CD4-positive, alpha-beta T cell treated with Interleukin-21 for 1 hour (primary cell): ENCODE data around the gene C1orf232.
A peak's percentile ranks its signal among the peaks of the same experiment; 100 is the strongest.

Experiments used
- DNase-seq: peaks from one replicate; pipeline ENCODE4 v3.0.0-alpha.2; 2020

C1orf232 gene

GRCh38 chr1:26175346-26175745 lies 6.6 kb upstream of the C1orf232 start:
- no peak for DNase-seq

- no peak for DNase-seq
Measured at GRCh38 chr1:26171084-26172072, 2.6 kb upstream of the C1orf232 start, which contains the start of gene ZNF593OS. Gene ZNF593OS, minus strand, starts transcription at chr1:26171832. Its CDS starts 171 bp downstream, at chr1:26171661.

- no peak for DNase-seq
Measured at GRCh38 chr1:26170472-26170821, 1.7 kb upstream of the C1orf232 start.

- peak; percentile 91 for DNase-seq
Measured at GRCh38 chr1:26169669-26170471, 1.1 kb upstream of the C1orf232 start, which contains the start of gene ZNF593. Gene ZNF593, plus strand, starts transcription at chr1:26169908. Its CDS starts 76 bp downstream, at chr1:26169984.

GRCh38 chr1:26169198-26169554 lies 413 bp upstream of the C1orf232 start:
- no peak for DNase-seq

- peak; percentile 11 for DNase-seq
Measured at GRCh38 chr1:26166719-26167281, 2.0 kb downstream of the C1orf232 start.

GRCh38 chr1:26164861-26165842 lies 3.6 kb downstream of the C1orf232 start:
- no peak for DNase-seq

GRCh38 chr1:26164036-26164860 lies 4.5 kb downstream of the C1orf232 start:
- peak; percentile 54 for DNase-seq

- DNase-seq, result no peak
Measured at GRCh38 chr1:26163684-26164035, 5.1 kb downstream of the C1orf232 start.

GRCh38 chr1:26162220-26162709 lies 6.5 kb downstream of the C1orf232 start:
- no peak for DNase-seq

- peak; percentile 29 for DNase-seq
Measured at GRCh38 chr1:26161415-26162219, 7.1 kb downstream of the C1orf232 start.

- no peak for DNase-seq
Measured at GRCh38 chr1:26160527-26161414, 8.0 kb downstream of the C1orf232 start.

- DNase-seq, result no peak
Measured at GRCh38 chr1:26159743-26160039, 9.1 kb downstream of the C1orf232 start.

- DNase-seq, result no peak
Measured at GRCh38 chr1:26158908-26159742, 9.6 kb downstream of the C1orf232 start, which contains the start of gene FAM110D. Gene FAM110D, plus strand, starts transcription at chr1:26159079. Its CDS starts 2,213 bp downstream, at chr1:26161292.

- no peak for DNase-seq
Measured at GRCh38 chr1:26158271-26158907, 10.4 kb downstream of the C1orf232 start.

GRCh38 chr1:26156285-26157038 lies 12.3 kb downstream of the C1orf232 start:
- no peak for DNase-seq
